ENCODE data around the gene RUBCNL. TPM values are rescaled to one million over a fixed set of nuclear protein-coding genes. Genes with fewer than 3 reads are reported as not detected.

RUBCNL gene
- total and polyA plus RNA-seq, 2 experiments from 2014 or later, result 0.44 to 1.0 TPM

DNA sequence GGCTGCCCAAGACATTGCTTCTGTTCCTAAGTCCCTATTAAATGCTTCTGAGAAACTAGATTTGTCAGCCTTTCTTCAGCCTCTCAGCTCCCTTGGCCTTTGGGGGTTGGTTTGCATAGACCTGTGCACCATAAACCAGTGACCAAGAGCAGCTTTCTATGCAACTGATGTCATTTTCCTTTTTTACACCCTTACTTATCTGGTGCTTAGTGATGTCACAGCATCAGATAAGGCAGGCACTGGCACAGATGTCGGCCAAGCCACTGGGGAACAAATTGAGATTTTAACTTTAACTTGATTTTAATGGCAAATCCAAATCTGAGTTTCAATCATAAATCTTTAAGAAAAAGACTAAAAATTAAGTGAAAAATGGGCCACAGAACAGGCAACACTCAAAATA lies 59.8 kb downstream of the RUBCNL start:
- no peaks in the 10 kb centered on the region for H3K79me2 ChIP-seq
- no peaks in the 10 kb centered on the region for H3K36me3 ChIP-seq (replicated peaks; ENCODE audit: insufficient read depth, low read depth)
- H4K20me1 ChIP-seq (ENCODE audit: insufficient read depth, poor library complexity, severe bottlenecking), result no peaks in the 10 kb centered on the region
- H3K4me2 ChIP-seq, result no peak overlapping the region
- no peaks in the 10 kb centered on the region for H3K9me2 ChIP-seq (replicated peaks; ENCODE audit: insufficient read depth)
- H3K27me3 ChIP-seq, result no peaks in the 10 kb centered on the region
- no peak overlapping the region for H3K4me3 ChIP-seq
- no peak for DNase-seq (ENCODE audit: low spot score)
- WGBS (ENCODE audit: low lambda C conversion rate, missing lambda C conversion rate), result 48% methylated on average over 1 of the region's 1 CpG
- TF ChIP-seq, protein P1, sequence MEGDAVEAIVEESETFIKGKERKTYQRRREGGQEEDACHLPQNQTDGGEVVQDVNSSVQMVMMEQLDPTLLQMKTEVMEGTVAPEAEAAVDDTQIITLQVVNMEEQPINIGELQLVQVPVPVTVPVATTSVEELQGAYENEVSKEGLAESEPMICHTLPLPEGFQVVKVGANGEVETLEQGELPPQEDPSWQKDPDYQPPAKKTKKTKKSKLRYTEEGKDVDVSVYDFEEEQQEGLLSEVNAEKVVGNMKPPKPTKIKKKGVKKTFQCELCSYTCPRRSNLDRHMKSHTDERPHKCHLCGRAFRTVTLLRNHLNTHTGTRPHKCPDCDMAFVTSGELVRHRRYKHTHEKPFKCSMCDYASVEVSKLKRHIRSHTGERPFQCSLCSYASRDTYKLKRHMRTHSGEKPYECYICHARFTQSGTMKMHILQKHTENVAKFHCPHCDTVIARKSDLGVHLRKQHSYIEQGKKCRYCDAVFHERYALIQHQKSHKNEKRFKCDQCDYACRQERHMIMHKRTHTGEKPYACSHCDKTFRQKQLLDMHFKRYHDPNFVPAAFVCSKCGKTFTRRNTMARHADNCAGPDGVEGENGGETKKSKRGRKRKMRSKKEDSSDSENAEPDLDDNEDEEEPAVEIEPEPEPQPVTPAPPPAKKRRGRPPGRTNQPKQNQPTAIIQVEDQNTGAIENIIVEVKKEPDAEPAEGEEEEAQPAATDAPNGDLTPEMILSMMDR (IDR thresholded peaks at IDR 0.05; ENCODE audit: poor library complexity), result no peak
- TF ChIP-seq EZH2phosphoT487 (IDR thresholded peaks at IDR 0.05; ENCODE audit: low read depth, severe bottlenecking, unreplicated experiment) (no peak), EZH2 (IDR thresholded peaks at IDR 0.05; ENCODE audit: borderline replicate concordance) (no peak)
- no peaks in the 10 kb centered on the region for H3K9me3 ChIP-seq (ENCODE audit: low read depth)
- H3K27ac ChIP-seq, result no peak overlapping the region
- H3K4me1 ChIP-seq (ENCODE audit: insufficient read depth), result no peaks in the 10 kb centered on the region
- H2AFZ ChIP-seq, result no peak overlapping the region

DNA sequence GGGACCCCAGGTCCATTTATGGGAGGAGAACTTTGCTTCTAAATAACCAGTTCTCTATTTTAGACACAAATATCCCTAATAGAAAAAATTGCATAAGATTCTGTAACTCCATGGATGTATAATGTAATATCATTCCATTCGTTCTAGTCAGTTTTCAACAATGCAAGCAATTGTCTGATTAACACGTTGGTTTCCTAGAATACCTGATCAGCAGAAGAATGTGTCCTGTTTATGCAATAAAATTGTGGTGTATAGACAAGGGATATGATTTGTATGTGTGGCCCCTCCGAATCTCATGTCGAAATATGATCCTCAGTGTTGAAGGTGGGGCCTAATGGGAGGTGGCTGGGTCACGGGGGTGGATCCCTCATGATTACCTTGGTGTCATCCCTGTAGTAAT lies 62.1 kb downstream of the RUBCNL start:
- TF ChIP-seq EZH2phosphoT487 (IDR thresholded peaks at IDR 0.05; ENCODE audit: low read depth, severe bottlenecking, unreplicated experiment) (no peak), EZH2 (IDR thresholded peaks at IDR 0.05; ENCODE audit: borderline replicate concordance) (no peak)
- TF ChIP-seq, protein P1 (IDR thresholded peaks at IDR 0.05; ENCODE audit: poor library complexity), result no peak
- Histone ChIP-seq H3K4me1 (ENCODE audit: insufficient read depth) (no peaks in the 10 kb centered on the region), H3K4me2 (no peak overlapping the region), H3K9me2 (replicated peaks; ENCODE audit: insufficient read depth) (no peaks in the 10 kb centered on the region), H3K27me3 (no peaks in the 10 kb centered on the region), H3K36me3 (replicated peaks; ENCODE audit: insufficient read depth, low read depth) (no peaks in the 10 kb centered on the region), H3K9me3 (ENCODE audit: low read depth) (no peaks in the 10 kb centered on the region), H4K20me1 (ENCODE audit: insufficient read depth, poor library complexity, severe bottlenecking) (no peaks in the 10 kb centered on the region), H3K27ac (no peak overlapping the region), H3K79me2 (no peaks in the 10 kb centered on the region), H3K4me3 (no peak overlapping the region), H2AFZ (no peak overlapping the region)
- WGBS (ENCODE audit: low lambda C conversion rate, missing lambda C conversion rate), result 75% methylated on average over 5 of the region's 5 CpGs
- no peak for DNase-seq (ENCODE audit: low spot score)

DNA sequence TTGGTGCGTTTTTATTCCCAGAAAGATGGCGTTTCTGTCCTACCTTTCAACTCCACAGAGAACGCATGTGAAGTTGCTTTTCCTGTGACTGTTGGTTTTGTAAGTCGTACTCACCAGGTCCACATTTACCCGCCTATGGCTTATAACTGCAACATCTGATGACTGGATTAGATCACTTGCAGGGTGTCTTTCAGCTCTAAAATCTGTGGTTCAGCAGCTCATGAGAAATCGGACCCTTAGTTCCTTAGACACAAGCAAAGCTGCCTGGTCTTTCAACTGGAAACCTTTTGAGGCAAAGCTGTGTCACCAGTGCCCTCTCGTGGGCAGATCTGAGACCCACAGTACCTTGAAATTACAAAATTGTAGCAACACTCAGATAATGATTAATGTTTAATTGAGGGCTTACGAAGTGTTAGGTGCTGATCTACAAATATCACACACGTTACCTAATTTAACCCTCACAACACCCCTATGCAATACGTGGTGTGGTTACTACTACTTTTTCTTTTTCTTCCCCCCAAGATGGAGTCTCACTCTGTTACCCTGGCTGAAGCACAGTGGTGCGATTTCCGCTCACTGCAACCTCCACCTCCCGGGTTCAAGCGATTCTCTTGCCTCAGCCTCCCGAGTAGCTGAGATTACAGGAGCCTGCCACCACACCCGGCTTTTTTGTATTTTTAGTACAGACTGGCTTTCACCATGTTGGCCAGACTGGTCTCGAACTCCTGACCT lies 65.4 kb downstream of the RUBCNL start:
- Histone ChIP-seq H3K27ac (no peak overlapping the region), H3K4me1 (ENCODE audit: insufficient read depth) (no peaks in the 10 kb centered on the region), H3K36me3 (replicated peaks; ENCODE audit: insufficient read depth, low read depth) (no peaks in the 10 kb centered on the region), H3K9me3 (ENCODE audit: low read depth) (no peaks in the 10 kb centered on the region), H3K9me2 (replicated peaks; ENCODE audit: insufficient read depth) (no peaks in the 10 kb centered on the region), H3K27me3 (no peaks in the 10 kb centered on the region), H3K4me3 (no peak overlapping the region), H4K20me1 (ENCODE audit: insufficient read depth, poor library complexity, severe bottlenecking) (no peaks in the 10 kb centered on the region), H3K79me2 (no peaks in the 10 kb centered on the region), H3K4me2 (no peak overlapping the region), H2AFZ (peak overlapping the region; percentile 57)
- WGBS (ENCODE audit: low lambda C conversion rate, missing lambda C conversion rate), result 61% methylated on average over 17 of the region's 17 CpGs
- no peak for TF ChIP-seq EZH2 (IDR thresholded peaks at IDR 0.05; ENCODE audit: borderline replicate concordance)
- TF ChIP-seq, protein P1 (IDR thresholded peaks at IDR 0.05; ENCODE audit: poor library complexity), result peak; percentile 84
- TF ChIP-seq EZH2phosphoT487 (IDR thresholded peaks at IDR 0.05; ENCODE audit: low read depth, severe bottlenecking, unreplicated experiment), result no peak
- DNase-seq (ENCODE audit: low spot score), result peak; percentile 74
